MM.1S (cell line): ENCODE results near the gene ATRX.

ENCODE experiments used
- DNase-seq: peaks from one replicate; pipeline ENCODE4 v3.0.0-alpha.2; 2015
- H2AFZ ChIP-seq: fragments of 300-600 bp; sonication (generic); 2 replicates; pipeline ENCODE4 v1.6.0; 2016; ENCODE audit warnings: antibody characterized with exemption, low read length
- H3F3A ChIP-seq: fragments of 300-600 bp; sonication (generic); 2 replicates; pipeline ENCODE4 v1.6.1; 2016; ENCODE audit warnings: mild to moderate bottlenecking, antibody characterized with exemption, low read length, moderate library complexity, mixed read lengths; ENCODE audit not compliant: insufficient read depth
- H3K27ac ChIP-seq: fragments of 300-600 bp; sonication (generic); 2 replicates; pipeline ENCODE4 v1.5.1; 2016; ENCODE audit warnings: mild to moderate bottlenecking, low read length
- H3K27me3 ChIP-seq: fragments of 300-600 bp; sonication (generic); replicated peaks from 2 replicates; pipeline ENCODE4 v1.6.0; 2016; ENCODE audit warnings: low read length; ENCODE audit not compliant: insufficient read depth
- H3K36me3 ChIP-seq: fragments of 300-600 bp; sonication (generic); replicated peaks from 2 replicates; pipeline ENCODE4 v1.6.1; 2016; ENCODE audit warnings: mild to moderate bottlenecking, low read length, mixed read lengths; ENCODE audit not compliant: insufficient read depth
- H3K4me1 ChIP-seq: fragments of 300-600 bp; sonication (generic); 2 replicates; pipeline ENCODE4 v1.6.1; 2016; ENCODE audit warnings: low read length, mixed read lengths
- H3K4me2 ChIP-seq: fragments of 300-600 bp; sonication (generic); 2 replicates; pipeline ENCODE4 v1.6.0; 2016; ENCODE audit warnings: low read depth, low read length
- H3K4me3 ChIP-seq: fragments of 300-600 bp; sonication (generic); 2 replicates; pipeline ENCODE4 v1.5.1; 2016; ENCODE audit warnings: low read length, mixed read lengths
- H3K79me2 ChIP-seq: fragments of 300-600 bp; sonication (generic); 2 replicates; pipeline ENCODE4 v1.6.1; 2016; ENCODE audit warnings: mixed run types, low read length, mixed read lengths
- H3K9ac ChIP-seq: fragments of 300-600 bp; sonication (generic); 2 replicates; pipeline ENCODE4 v1.6.1; 2016; ENCODE audit warnings: low read length, mixed read lengths
- H3K9me2 ChIP-seq: fragments of 300-600 bp; sonication (generic); replicated peaks from 2 replicates; pipeline ENCODE4 v1.6.1; 2016; ENCODE audit warnings: mild to moderate bottlenecking, low read length, mixed read lengths; ENCODE audit not compliant: insufficient read depth
- H3K9me3 ChIP-seq: fragments of 300-600 bp; sonication (generic); replicated peaks from 2 replicates; pipeline ENCODE4 v1.6.1; 2016; ENCODE audit warnings: mild to moderate bottlenecking, low read length, mixed read lengths; ENCODE audit not compliant: insufficient read depth
- H4K20me1 ChIP-seq: fragments of 300-600 bp; sonication (generic); 2 replicates; pipeline ENCODE4 v1.6.1; 2016; ENCODE audit warnings: mild to moderate bottlenecking, low read length, moderate library complexity, mixed read lengths; ENCODE audit not compliant: insufficient read depth
- EZH2 ChIP-seq: fragments of 300-600 bp; sonication (generic); optimal IDR thresholded peaks from 2 replicates; pipeline ENCODE3; 2017; ENCODE audit warnings: low read depth, mild to moderate bottlenecking, antibody characterized with exemption, low read length, mixed read lengths
- EZH2phosphoT487 ChIP-seq: fragments of 300-600 bp; sonication (generic); IDR thresholded peaks from 2 replicates; pipeline ENCODE4 v1.6.1; 2018; ENCODE audit warnings: antibody characterized with exemption, low read length
- TF ChIP-seq, protein P1 (sequence below): fragments of 300-600 bp; sonication (generic); IDR thresholded peaks from 2 replicates; pipeline ENCODE4 v1.5.1; 2016; ENCODE audit warnings: antibody characterized with exemption, low read length, mixed read lengths

ATRX gene

DNA sequence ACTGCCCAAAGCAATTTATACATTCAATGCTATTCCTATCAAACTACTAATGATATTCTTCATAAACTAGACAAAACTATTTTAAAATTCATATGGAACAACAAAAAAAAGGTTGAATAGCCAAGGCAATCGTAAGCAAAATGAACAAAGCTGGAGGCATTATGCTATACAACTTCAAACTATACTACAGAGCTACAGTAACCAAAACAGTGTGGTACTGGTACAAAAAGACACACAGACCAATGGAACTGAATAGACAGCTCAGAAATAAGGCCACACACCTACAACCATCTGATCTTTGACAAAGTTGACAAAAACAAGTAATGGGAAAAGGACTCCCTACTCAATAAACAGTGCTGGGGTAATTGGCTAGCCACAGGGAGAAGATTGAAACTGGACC lies 271.8 kb downstream of the ATRX start:
- Histone ChIP-seq H3K27me3 (no peaks in the 10 kb centered on the region), H3K9ac (no peak overlapping the region), H3K4me2 (no peak overlapping the region), H3K79me2 (no peaks in the 10 kb centered on the region), H3K4me3 (no peak overlapping the region), H3K36me3 (0 out of 2 replicates have a peak, but pooled peaks cover 3% of the 10 kb centered on the region), H2AFZ (no peak overlapping the region), H4K20me1 (no peaks in the 10 kb centered on the region), H3K4me1 (no peaks in the 10 kb centered on the region), H3K9me2 (no peaks in the 10 kb centered on the region), H3K9me3 (no peaks in the 10 kb centered on the region; the same call in 1 of the 2 replicates), H3K27ac (no peak overlapping the region), H3F3A (no peaks in the 10 kb centered on the region)
- no peak for DNase-seq
- TF ChIP-seq EZH2phosphoT487 (no peak), EZH2 (no peak)
- TF ChIP-seq, protein P1, sequence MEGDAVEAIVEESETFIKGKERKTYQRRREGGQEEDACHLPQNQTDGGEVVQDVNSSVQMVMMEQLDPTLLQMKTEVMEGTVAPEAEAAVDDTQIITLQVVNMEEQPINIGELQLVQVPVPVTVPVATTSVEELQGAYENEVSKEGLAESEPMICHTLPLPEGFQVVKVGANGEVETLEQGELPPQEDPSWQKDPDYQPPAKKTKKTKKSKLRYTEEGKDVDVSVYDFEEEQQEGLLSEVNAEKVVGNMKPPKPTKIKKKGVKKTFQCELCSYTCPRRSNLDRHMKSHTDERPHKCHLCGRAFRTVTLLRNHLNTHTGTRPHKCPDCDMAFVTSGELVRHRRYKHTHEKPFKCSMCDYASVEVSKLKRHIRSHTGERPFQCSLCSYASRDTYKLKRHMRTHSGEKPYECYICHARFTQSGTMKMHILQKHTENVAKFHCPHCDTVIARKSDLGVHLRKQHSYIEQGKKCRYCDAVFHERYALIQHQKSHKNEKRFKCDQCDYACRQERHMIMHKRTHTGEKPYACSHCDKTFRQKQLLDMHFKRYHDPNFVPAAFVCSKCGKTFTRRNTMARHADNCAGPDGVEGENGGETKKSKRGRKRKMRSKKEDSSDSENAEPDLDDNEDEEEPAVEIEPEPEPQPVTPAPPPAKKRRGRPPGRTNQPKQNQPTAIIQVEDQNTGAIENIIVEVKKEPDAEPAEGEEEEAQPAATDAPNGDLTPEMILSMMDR = no peak

DNA sequence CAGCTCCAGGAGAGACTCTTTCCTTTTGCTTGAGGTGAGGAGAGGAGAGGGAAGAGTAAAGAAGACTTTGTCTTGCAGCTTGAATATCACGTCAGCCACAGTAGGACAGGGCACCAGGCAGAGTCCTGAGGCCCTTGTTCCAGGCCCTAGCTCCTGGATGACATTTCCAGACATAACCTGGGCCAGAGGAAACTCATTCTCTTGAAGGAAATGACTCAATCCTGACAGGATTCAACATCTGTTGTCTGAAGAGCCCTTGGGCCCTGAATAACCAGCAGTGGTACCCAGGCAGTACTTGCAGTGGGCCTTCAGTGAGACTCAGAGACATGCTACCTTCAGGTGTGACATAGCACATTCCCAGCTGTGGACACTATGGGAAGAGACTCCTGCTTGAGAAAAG lies 276.0 kb downstream of the ATRX start:
- DNase-seq = no peak
- no peaks in the 10 kb centered on the region for H3K27me3 ChIP-seq

DNA sequence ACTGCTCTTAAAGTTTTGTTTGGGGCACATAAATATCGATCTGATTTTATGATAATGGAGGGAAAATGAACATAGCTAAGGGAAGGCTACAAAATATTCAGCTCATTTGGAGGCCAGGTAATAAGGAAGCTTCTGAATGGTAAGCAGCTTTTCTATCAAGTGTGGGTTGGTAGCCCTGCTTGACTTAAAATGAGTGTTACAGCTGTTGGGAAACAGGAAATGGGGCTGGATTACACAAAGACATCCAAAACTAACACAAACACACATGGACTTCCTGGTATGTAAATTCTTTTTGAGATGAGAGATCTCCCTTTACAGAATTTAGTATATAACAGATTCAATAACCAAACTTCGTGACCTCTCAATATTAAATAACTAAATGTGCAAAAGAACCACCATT lies 280.8 kb downstream of the ATRX start:
- H3K9ac ChIP-seq = no peak overlapping the region
- no peaks in the 10 kb centered on the region for H3K9me3 ChIP-seq
- no peaks in the 10 kb centered on the region for H3F3A ChIP-seq
- H3K79me2 ChIP-seq = no peaks in the 10 kb centered on the region
- no peak for DNase-seq
- no peaks in the 10 kb centered on the region for H4K20me1 ChIP-seq
- H3K27ac ChIP-seq = no peak overlapping the region
- TF ChIP-seq EZH2phosphoT487 (no peak), EZH2 (no peak)
- TF ChIP-seq, protein P1 = no peak
- H3K4me1 ChIP-seq = no peaks in the 10 kb centered on the region
- H3K4me3 ChIP-seq = no peak overlapping the region
- H3K27me3 ChIP-seq = no peaks in the 10 kb centered on the region
- no peak overlapping the region for H3K4me2 ChIP-seq
- no peak overlapping the region for H2AFZ ChIP-seq
- H3K9me2 ChIP-seq = no peaks in the 10 kb centered on the region
- no peaks in the 10 kb centered on the region for H3K36me3 ChIP-seq

More for the DNA sequence above, 276.0 kb downstream of the ATRX start:
- no peak overlapping the region for H3K9ac ChIP-seq
- H3K36me3 ChIP-seq = 0 out of 2 replicates have a peak, but pooled peaks cover 3% of the 10 kb centered on the region
- no peak overlapping the region for H3K4me3 ChIP-seq
- H3K4me2 ChIP-seq = no peak overlapping the region
- no peaks in the 10 kb centered on the region for H3F3A ChIP-seq
- no peaks in the 10 kb centered on the region for H3K9me3 ChIP-seq
- H3K9me2 ChIP-seq = no peaks in the 10 kb centered on the region
- H4K20me1 ChIP-seq = no peaks in the 10 kb centered on the region
- TF ChIP-seq EZH2 (no peak), EZH2phosphoT487 (no peak)
- TF ChIP-seq, protein P1 = no peak
- no peak overlapping the region for H2AFZ ChIP-seq
- no peaks in the 10 kb centered on the region for H3K4me1 ChIP-seq
- H3K27ac ChIP-seq = no peak overlapping the region
- H3K79me2 ChIP-seq = no peaks in the 10 kb centered on the region
